ENCODE results near the gene BAZ1A. TPM values are rescaled to one million over a fixed set of nuclear protein-coding genes. Genes with fewer than 3 reads are reported as not detected.
A peak's percentile ranks its signal among the peaks of the same experiment; 100 is the strongest.

BAZ1A gene
- total and polyA plus RNA-seq, 11 donors: 3.8 to 20.3 (median 6.5) TPM

GRCh38 chr14:34733245-34733644 lies 141.9 kb downstream of the BAZ1A start:
- Histone ChIP-seq H3K4me1 (no peaks in the 10 kb centered on the region), H3K27ac (no peak overlapping the region), H3K9me3 (no peaks in the 10 kb centered on the region), H3K36me3 (no peaks in the 10 kb centered on the region), H3K4me3 (no peak overlapping the region), H3K27me3 (no peaks in the 10 kb centered on the region)
- 65 to 87% (median 85%) methylated on average over 3 of the region's 3 CpGs for WGBS, 4 donors
- TF ChIP-seq POLR2A (IDR thresholded peaks at IDR 0.05) (no peak), CTCF (IDR thresholded peaks at IDR 0.05) (no peak)
- DNase-seq (no peak), ATAC-seq (no peak)
- intact Hi-C loops (cut with DNase I): no loop called here

GRCh38 chr14:34732802-34733201 lies 142.4 kb downstream of the BAZ1A start:
- intact Hi-C loops (cut with DNase I): no loop called here
- no peaks in the 10 kb centered on the region for H3K4me1 ChIP-seq
- H3K4me3 ChIP-seq: no peak overlapping the region
- no peaks in the 10 kb centered on the region for H3K27me3 ChIP-seq
- ATAC-seq: no peak
- DNase-seq: no peak
- no peaks in the 10 kb centered on the region for H3K9me3 ChIP-seq
- H3K27ac ChIP-seq: no peak overlapping the region
- no peak for TF ChIP-seq CTCF (IDR thresholded peaks at IDR 0.05)
- 70 to 77% (median 73%) methylated on average over 3 to 4 of the region's 4 CpGs for WGBS, 4 donors
- no peaks in the 10 kb centered on the region for H3K36me3 ChIP-seq

GRCh38 chr14:34723867-34724266 lies 151.3 kb downstream of the BAZ1A start:
- H3K36me3 ChIP-seq: no peaks in the 10 kb centered on the region
- DNase-seq (no peak), ATAC-seq (no peak)
- intact Hi-C loops (cut with DNase I): loop anchor here in 9 of 10 donors (1.0 to 2.0 kb wide), 3 partner anchors 51 to 52 kb away; no protein-coding TSS in a partner anchor
- WGBS, 4 donors: 86 to 98% (median 90%) methylated on average over 3 of the region's 3 CpGs
- H3K27me3 ChIP-seq: no peaks in the 10 kb centered on the region
- no peak overlapping the region for H3K27ac ChIP-seq
- H3K4me1 ChIP-seq: peaks cover 0 to 8% (median 0%) of the 10 kb centered on the region in 12 donors
- H3K9me3 ChIP-seq: no peaks in the 10 kb centered on the region
- H3K4me3 ChIP-seq: no peak overlapping the region
- TF ChIP-seq CTCF (IDR thresholded peaks at IDR 0.05) (no peak), POLR2A (IDR thresholded peaks at IDR 0.05) (no peak)

- no peak overlapping the region for H3K4me3 ChIP-seq
- intact Hi-C loops (cut with DNase I): loop anchor here (1.0 to 2.0 kb wide), 3 partner anchors 50 to 51 kb away; no protein-coding TSS in a partner anchor
- peak in 3 of 5 donors; percentile 11 to 37 (median 36) for DNase-seq
- peaks cover 0 to 8% (median 0%) of the 10 kb centered on the region in 12 donors for H3K4me1 ChIP-seq
- TF ChIP-seq POLR2A (IDR thresholded peaks at IDR 0.05): no peak
- peak; percentile 78 to 90 (median 82) for TF ChIP-seq CTCF (IDR thresholded peaks at IDR 0.05)
- no peak overlapping the region for H3K27ac ChIP-seq
- no peaks in the 10 kb centered on the region for H3K36me3 ChIP-seq
- WGBS, 4 donors: 5 to 7% (median 7%) methylated on average over 10 of the region's 10 CpGs
- H3K27me3 ChIP-seq: no peaks in the 10 kb centered on the region
- ATAC-seq: peak in 3 of 4 donors; percentile 37 to 53 (median 49)
- H3K9me3 ChIP-seq: no peaks in the 10 kb centered on the region
These were observed 152.2 kb downstream of the BAZ1A start for GRCh38 chr14:34722723-34723545.

All from heart left ventricle (tissue), 16 donors.